ENCODE measurements around the gene DUS2.

DNA sequence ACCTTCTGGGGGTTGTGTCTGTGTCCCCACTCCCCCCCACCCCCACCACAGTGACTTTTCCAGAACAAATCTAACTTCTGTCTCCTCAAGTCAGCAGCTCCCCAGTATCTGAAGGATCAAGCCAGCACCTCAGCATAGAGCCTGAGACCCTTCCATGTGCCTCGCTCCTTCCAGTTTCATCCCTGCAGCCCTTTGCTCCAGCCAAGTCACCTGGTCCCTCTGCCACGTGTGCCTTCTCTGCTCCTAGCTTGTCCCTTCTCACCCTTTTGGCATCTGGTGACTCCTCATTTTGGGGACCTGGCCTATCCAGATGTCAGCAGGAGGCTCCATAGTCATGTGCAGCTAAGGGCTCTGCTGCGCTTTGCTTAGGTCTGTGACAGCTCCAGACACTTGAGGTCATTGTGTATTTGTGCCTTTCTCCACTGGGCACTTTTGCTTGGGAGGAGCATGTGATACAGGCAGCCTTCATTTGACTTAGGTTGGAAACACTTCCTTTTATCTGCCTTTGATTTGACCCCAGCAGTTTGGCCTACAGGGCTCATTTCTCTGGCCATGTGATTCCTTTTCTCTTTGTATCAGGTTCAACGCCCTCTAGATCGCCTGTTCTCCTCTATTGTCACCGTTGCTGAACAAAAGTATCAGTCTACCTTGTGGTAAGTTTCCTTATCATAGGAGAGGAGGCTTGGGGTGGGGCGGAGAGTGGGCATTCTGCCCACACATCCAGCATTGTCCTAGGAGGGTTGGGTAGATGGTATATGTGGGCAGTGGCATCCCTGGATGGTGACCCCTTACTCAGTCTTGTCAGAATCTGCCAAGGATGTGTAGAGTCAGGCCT is 55.0 kb downstream of the DUS2 start:
- TF ChIP-seq CTCF (IDR thresholded peaks at IDR 0.05) (no peak), POLR2A (IDR thresholded peaks at IDR 0.05) (no peak)

Measured in ovary (tissue), 3 donors.